GM18867 (cell line): ENCODE results near the gene EEF1G.

Experiments
- ATAC-seq: cut with Tn5 transposase; IDR thresholded peaks from one replicate; pipeline ENCODE4 v1.9.1; 2021; ENCODE audit warnings: mild to moderate bottlenecking, moderate library complexity; ENCODE audit not compliant: unreplicated experiment

Gene EEF1G

GRCh38 chr11:62542111-62542745 is 31.5 kb downstream of the EEF1G start:
- no peak for ATAC-seq

- peak; percentile 34 for ATAC-seq
Observed at GRCh38 chr11:62540804-62541701, 32.6 kb downstream of the EEF1G start.

- no peak for ATAC-seq
Observed at GRCh38 chr11:62539238-62539925, 34.3 kb downstream of the EEF1G start.

- no peak for ATAC-seq
Observed at GRCh38 chr11:62538470-62539237, 35.0 kb downstream of the EEF1G start.

GRCh38 chr11:62536301-62536957 is 37.3 kb downstream of the EEF1G start:
- no peak for ATAC-seq

- no peak for ATAC-seq
Observed at GRCh38 chr11:62535802-62536201, 37.9 kb downstream of the EEF1G start.

GRCh38 chr11:62534779-62535545 is 38.7 kb downstream of the EEF1G start:
- ATAC-seq = no peak

- no peak for ATAC-seq
Observed at GRCh38 chr11:62532096-62532495, 41.6 kb downstream of the EEF1G start.

GRCh38 chr11:62516736-62517371 is 56.8 kb downstream of the EEF1G start:
- ATAC-seq = no peak

- no peak for ATAC-seq
Observed at GRCh38 chr11:62514151-62514550, 59.5 kb downstream of the EEF1G start.

- ATAC-seq = no peak
Observed at GRCh38 chr11:62513626-62514025, 60.1 kb downstream of the EEF1G start.

- no peak for ATAC-seq
Observed at GRCh38 chr11:62512961-62513360, 60.7 kb downstream of the EEF1G start.
